Vagina (tissue), 2 donors: Measurements from ENCODE around the gene TNS3. TPM values are rescaled to one million over a fixed set of nuclear protein-coding genes. Genes with fewer than 3 reads are reported as not detected.
A peak's percentile ranks its signal among the peaks of the same experiment; 100 is the strongest.
"Not testable (repeated sequence)": the region's sequence is repeated elsewhere in the genome, so short reads cannot be mapped to it uniquely, and the experiment has no call there.

Experiments
- DNase-seq, 2 donors: peaks; one replicate each; pipeline ENCODE4 v3.0.0-alpha.2; 2017; ENCODE audit errors: extremely low spot score in 2 of 2
- H3K27ac ChIP-seq: fragments of 200-600 bp; sonication (generic); one replicate; pipeline ENCODE4 v1.5.1; 2019
- H3K27me3 ChIP-seq: fragments of 200-600 bp; sonication (generic); one replicate; pipeline ENCODE4 v1.5.1; 2019
- H3K36me3 ChIP-seq, 2 donors: fragments of 200-600 bp; sonication (generic); one replicate each; pipeline ENCODE4 v1.5.1; 2017 to 2019
- H3K4me1 ChIP-seq: fragments of 200-600 bp; sonication (generic); one replicate; pipeline ENCODE4 v1.5.1; 2019
- H3K4me3 ChIP-seq, 2 donors: fragments of 200-600 bp; sonication (generic); 1 replicate in 1 of 2; 2 replicates in 1 of 2; pipeline ENCODE4 v1.5.1; 2016 to 2019
- H3K9me3 ChIP-seq: fragments of 200-600 bp; sonication (generic); one replicate; pipeline ENCODE4 v1.5.1; 2019
- POLR2A ChIP-seq, 2 donors: fragments of 450-650 bp; IDR thresholded peaks; one replicate each; pipeline ENCODE4 v1.6.1; 2017; ENCODE audit warnings: antibody characterized with exemption in 2 of 2, mild to moderate bottlenecking in 2 of 2, moderate library complexity in 2 of 2
- POLR2AphosphoS5 ChIP-seq, 2 donors: sonication (generic); formaldehyde crosslinking; IDR thresholded peaks; one replicate each; pipeline ENCODE4 v1.9.0; 2017; ENCODE audit warnings: antibody characterized with exemption in 2 of 2, mild to moderate bottlenecking in 2 of 2, low read depth in 1 of 2; ENCODE audit not compliant: insufficient read depth in 1 of 2
- intact Hi-C: fragments of 100-400 bp; cut with DNase I; formaldehyde crosslinking; loops from one replicate; pipeline ENCODE4 v1.15.1; 2023
- total RNA-seq: library from RNA; depleted of rRNA; stranded (reverse); fragments of >200 nt; gene quantifications from one replicate; pipeline ENCODE4 v1.2.3, GENCODE V29; 2016
- TF ChIP-seq, protein P1 (sequence below), 3 experiments: fragments of 450-650 bp in 2 of 3; fragments of 200-600 bp in 1 of 3; sonication (generic) in 1 of 3; IDR thresholded peaks; one replicate each; pipeline ENCODE4 v1.5.1; 2017 to 2019; ENCODE audit warnings: antibody characterized with exemption in 3 of 3, mild to moderate bottlenecking in 2 of 3, moderate library complexity in 2 of 3

Gene TNS3
- total RNA-seq, 1 donor from 2014 or later: 36.8 TPM

DNA sequence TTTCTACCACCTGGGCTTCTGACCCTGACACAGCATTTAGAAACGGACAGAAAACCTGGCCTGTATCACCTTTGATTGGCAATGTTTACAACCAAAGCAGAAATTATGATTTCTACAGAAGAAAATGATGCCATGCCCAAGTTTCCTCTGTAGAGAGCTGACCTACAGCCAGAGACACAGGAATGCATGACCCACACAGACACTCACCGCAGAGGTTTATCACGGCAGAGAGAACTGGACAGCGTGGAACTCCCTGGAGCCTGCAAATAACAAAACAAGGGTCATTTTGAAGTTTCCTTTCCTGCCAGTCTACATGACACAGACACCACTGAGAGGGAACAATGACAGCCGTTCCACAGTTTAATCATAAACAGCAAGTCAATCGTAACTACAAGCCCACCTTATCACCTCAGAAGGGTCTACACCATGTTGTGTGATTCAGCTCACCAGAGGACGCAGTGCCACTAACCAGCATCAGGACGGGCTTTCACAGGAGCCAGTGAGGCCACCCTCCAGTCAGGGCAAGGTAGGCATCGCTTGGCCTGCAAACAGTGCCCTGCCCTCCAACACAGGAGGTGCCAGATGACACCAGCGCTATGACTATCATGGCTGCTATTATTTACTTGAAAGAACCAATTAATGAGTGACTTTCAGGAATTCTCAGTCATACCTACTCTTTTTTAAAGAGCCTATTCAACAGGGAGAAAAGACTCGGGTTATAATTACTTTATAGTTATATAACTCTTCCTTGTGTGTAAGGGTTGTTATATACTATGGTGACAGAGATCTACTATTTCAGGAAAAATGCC lies 139.9 kb downstream of the TNS3 start:
- intact Hi-C loops: loop anchor here (5.0 kb wide), 1 partner anchor 375 kb away; no protein-coding TSS in a partner anchor
- no peak for DNase-seq
- H3K4me1 ChIP-seq: no peaks in the 10 kb centered on the region

DNA sequence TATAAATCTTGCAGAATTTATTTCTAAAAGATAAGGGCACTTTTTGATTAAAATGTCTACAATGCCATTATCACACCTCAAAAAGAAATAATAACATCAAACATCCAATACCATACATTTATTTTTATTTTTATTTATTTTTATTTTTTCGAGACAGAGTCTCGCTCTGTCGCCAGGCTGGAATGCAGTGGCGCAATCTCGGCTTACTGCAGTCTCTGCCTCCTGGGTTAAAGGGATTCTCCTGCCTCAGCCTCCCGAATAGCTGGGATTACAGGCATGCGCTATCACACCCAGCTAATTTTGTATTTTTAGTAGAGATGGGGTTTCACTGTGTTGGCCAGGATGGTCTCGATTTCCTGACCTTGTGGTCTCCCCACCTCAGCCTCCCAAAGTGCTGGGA lies 140.9 kb downstream of the TNS3 start:
- H3K27me3 ChIP-seq, H3K4me1 ChIP-seq, H3K4me3 ChIP-seq, H3K36me3 ChIP-seq, H3K27ac ChIP-seq, DNase-seq, H3K9me3 ChIP-seq: not testable (repeated sequence)
- intact Hi-C loops: loop anchor here (5.0 kb wide), 1 partner anchor 376 kb away; no protein-coding TSS in a partner anchor

More for the DNA sequence above, 139.9 kb downstream of the TNS3 start:
- Histone ChIP-seq H3K4me3 (no peak overlapping the region), H3K9me3 (no peaks in the 10 kb centered on the region), H3K27me3 (no peaks in the 10 kb centered on the region), H3K27ac (no peak overlapping the region), H3K36me3 (no peaks in the 10 kb centered on the region)
- TF ChIP-seq, protein P1, sequence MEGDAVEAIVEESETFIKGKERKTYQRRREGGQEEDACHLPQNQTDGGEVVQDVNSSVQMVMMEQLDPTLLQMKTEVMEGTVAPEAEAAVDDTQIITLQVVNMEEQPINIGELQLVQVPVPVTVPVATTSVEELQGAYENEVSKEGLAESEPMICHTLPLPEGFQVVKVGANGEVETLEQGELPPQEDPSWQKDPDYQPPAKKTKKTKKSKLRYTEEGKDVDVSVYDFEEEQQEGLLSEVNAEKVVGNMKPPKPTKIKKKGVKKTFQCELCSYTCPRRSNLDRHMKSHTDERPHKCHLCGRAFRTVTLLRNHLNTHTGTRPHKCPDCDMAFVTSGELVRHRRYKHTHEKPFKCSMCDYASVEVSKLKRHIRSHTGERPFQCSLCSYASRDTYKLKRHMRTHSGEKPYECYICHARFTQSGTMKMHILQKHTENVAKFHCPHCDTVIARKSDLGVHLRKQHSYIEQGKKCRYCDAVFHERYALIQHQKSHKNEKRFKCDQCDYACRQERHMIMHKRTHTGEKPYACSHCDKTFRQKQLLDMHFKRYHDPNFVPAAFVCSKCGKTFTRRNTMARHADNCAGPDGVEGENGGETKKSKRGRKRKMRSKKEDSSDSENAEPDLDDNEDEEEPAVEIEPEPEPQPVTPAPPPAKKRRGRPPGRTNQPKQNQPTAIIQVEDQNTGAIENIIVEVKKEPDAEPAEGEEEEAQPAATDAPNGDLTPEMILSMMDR (IDR thresholded peaks at IDR 0.05): no peak
- TF ChIP-seq POLR2AphosphoS5 (IDR thresholded peaks at IDR 0.05; ENCODE audit: insufficient read depth in 1 of 2, low read depth in 1 of 2) (no peak), POLR2A (IDR thresholded peaks at IDR 0.05) (no peak)

DNA sequence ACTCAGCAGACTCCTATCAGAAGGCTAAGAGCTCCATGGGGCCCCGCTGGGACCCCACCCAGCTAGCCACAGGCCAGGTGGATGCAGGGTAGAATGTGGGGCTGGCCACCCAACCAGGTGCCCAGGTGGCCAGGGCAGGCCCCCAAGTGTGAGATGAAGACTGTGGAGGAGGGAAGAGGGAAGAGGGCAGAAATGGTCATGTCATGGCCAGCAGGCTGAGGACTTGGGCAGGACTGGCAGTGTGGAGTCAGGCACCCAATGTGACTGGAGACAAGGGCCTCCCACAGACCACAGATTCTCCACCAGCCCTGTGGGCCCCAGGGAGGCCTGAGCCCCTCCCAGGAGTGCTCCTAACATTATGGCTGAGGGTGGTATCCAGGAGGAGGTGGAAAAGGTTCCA lies 141.6 kb downstream of the TNS3 start:
- H3K36me3 ChIP-seq: no peaks in the 10 kb centered on the region
- intact Hi-C loops: loop anchor here (5.0 kb wide), 1 partner anchor 377 kb away; no protein-coding TSS in a partner anchor
- DNase-seq: no peak
- H3K27ac ChIP-seq: no peak overlapping the region
- no peaks in the 10 kb centered on the region for H3K4me1 ChIP-seq
- H3K27me3 ChIP-seq: no peaks in the 10 kb centered on the region
- no peak for TF ChIP-seq POLR2A (IDR thresholded peaks at IDR 0.05)
- no peak overlapping the region for H3K4me3 ChIP-seq
- no peaks in the 10 kb centered on the region for H3K9me3 ChIP-seq

DNA sequence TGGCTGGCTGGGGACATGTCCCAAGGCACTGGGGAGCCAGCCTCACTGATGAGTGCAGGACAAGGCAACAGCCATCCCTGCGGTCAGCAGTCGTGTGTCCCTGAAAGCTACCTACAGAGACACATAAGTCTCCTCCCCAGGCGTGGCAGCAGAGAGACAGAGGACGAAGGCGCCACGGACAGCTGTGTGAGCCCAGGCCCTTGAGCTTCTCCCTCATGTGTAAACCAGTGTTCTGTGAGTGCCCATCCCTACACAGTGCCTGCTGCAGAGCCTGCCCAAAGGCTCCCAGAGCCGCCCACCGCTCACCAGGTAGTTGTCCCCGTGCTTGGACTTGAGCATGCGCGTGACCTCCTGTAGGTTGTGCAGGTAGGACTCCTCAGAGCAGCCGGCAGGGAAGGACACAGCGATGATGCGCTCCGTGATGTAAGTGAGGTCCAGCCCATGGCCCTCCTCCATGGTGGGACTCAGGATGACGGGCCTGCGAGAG lies 142.7 kb downstream of the TNS3 start:
- Histone ChIP-seq H3K27me3 (no peaks in the 10 kb centered on the region), H3K36me3 (no peaks in the 10 kb centered on the region), H3K9me3 (no peaks in the 10 kb centered on the region), H3K4me1 (no peaks in the 10 kb centered on the region), H3K27ac (no peak overlapping the region), H3K4me3 (no peak overlapping the region)
- TF ChIP-seq, protein P1 (IDR thresholded peaks at IDR 0.05): no peak
- TF ChIP-seq POLR2AphosphoS5 (IDR thresholded peaks at IDR 0.05; ENCODE audit: insufficient read depth in 1 of 2, low read depth in 1 of 2) (no peak), POLR2A (IDR thresholded peaks at IDR 0.05) (no peak)
- no peak for DNase-seq
- intact Hi-C loops: no loop called here

DNA sequence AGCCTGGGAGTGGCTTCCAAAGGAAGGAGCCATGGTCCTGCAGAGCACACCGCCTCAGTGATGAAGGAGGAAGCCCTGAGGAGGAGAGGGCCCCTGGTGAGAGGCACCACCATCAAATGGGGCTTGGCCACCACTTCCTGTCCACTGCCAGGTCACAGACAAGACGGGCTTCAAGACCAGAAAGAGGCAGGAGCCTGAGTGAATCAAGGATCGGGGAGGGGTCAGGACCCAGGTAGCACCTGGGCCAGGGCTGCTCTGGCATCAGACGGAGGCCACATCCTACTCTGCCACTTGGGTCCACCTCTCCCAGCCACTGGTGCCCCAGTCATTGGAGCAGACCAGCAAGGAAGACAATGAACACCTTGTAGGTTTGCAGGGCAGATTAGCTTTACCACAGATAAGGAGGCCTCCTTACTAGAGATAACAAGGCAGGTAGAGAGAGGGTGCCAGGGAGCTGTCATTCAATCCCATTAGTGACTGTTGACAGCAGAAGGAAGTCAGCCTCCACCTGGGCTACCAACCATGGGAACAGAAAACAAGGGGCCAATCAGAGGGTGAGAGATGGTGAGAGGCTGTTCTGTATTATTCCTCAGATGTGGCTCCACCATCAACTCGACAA lies 143.4 kb downstream of the TNS3 start:
- no peaks in the 10 kb centered on the region for H3K36me3 ChIP-seq
- intact Hi-C loops: no loop called here
- no peak overlapping the region for H3K4me3 ChIP-seq
- no peaks in the 10 kb centered on the region for H3K9me3 ChIP-seq
- H3K27ac ChIP-seq: no peak overlapping the region
- DNase-seq: no peak
- H3K27me3 ChIP-seq: no peaks in the 10 kb centered on the region
- TF ChIP-seq, protein P1 (IDR thresholded peaks at IDR 0.05): no peak
- TF ChIP-seq POLR2AphosphoS5 (IDR thresholded peaks at IDR 0.05; ENCODE audit: insufficient read depth in 1 of 2, low read depth in 1 of 2) (no peak), POLR2A (IDR thresholded peaks at IDR 0.05) (no peak)
- H3K4me1 ChIP-seq: no peaks in the 10 kb centered on the region

DNA sequence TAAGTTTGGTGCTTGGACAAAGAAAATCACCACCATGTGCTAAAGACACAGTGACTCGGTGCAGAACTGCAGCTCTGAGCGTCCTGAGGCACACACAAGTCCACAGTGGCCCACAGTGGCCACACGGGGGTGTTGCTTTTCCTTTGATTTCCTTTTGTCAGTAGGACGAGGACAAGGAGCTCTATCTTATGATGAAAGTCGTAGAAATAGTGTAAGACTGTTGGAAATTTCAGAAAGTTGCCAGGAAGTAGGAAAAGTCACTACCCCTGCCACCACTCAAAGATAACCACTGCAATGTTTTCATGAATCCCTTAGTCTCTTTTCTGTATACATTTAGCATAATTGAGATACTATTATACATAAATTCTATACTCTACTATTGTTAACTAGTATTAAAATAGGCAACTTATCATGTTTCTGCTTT lies 146.0 kb downstream of the TNS3 start:
- intact Hi-C loops: no loop called here
- no peaks in the 10 kb centered on the region for H3K36me3 ChIP-seq
- TF ChIP-seq POLR2AphosphoS5 (IDR thresholded peaks at IDR 0.05; ENCODE audit: insufficient read depth in 1 of 2, low read depth in 1 of 2): no peak
- no peak for TF ChIP-seq POLR2A (IDR thresholded peaks at IDR 0.05)
- TF ChIP-seq, protein P1 (IDR thresholded peaks at IDR 0.05): peak; percentile 48 to 70 (median 67)

More for the DNA sequence above, 146.0 kb downstream of the TNS3 start:
- no peaks in the 10 kb centered on the region for H3K9me3 ChIP-seq
- H3K4me1 ChIP-seq: no peaks in the 10 kb centered on the region
- no peak overlapping the region for H3K4me3 ChIP-seq
- H3K27me3 ChIP-seq: no peaks in the 10 kb centered on the region
- no peak overlapping the region for H3K27ac ChIP-seq
- DNase-seq: no peak
